ENCODE measurements around the gene DCHS2.

DNA sequence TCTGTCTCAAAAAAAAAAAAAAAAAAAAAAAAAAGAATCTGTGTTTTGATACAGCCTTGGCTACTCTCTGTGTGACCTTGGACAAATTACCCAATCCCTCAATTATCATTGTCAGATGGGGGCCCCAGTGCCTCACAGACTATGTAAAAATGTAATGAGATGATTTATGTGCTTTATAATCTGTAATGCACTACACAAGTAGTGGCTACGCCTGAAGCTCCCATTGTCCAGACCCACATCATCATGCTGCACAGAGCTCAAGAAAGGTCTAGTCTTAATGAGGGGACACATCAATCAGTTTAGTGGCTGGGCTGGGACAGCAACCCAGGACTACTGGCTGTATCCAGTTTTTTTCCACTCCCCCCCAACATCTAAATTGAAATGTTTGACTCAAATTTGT is 308.3 kb downstream of the DCHS2 start:
- TF ChIP-seq POLR2A (IDR thresholded peaks at IDR 0.05), result no peak
- TF ChIP-seq, protein P1, sequence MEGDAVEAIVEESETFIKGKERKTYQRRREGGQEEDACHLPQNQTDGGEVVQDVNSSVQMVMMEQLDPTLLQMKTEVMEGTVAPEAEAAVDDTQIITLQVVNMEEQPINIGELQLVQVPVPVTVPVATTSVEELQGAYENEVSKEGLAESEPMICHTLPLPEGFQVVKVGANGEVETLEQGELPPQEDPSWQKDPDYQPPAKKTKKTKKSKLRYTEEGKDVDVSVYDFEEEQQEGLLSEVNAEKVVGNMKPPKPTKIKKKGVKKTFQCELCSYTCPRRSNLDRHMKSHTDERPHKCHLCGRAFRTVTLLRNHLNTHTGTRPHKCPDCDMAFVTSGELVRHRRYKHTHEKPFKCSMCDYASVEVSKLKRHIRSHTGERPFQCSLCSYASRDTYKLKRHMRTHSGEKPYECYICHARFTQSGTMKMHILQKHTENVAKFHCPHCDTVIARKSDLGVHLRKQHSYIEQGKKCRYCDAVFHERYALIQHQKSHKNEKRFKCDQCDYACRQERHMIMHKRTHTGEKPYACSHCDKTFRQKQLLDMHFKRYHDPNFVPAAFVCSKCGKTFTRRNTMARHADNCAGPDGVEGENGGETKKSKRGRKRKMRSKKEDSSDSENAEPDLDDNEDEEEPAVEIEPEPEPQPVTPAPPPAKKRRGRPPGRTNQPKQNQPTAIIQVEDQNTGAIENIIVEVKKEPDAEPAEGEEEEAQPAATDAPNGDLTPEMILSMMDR (IDR thresholded peaks at IDR 0.05), result no peak
